Smooth muscle cell (in vitro differentiated cells): Measurements from ENCODE around the gene RBM47. TPM values are rescaled to one million over a fixed set of nuclear protein-coding genes. Genes with fewer than 3 reads are reported as not detected.

ENCODE experiments used
- DNase-seq: peaks from one replicate; lab custom pipeline; 2025; ENCODE audit not compliant: unreplicated experiment; lab: John Stamatoyannopoulos, UW
- H2AFZ ChIP-seq: fragments of 200-600 bp; sonication (generic); 2 replicates; pipeline ENCODE4 v1.6.0; 2016; ENCODE audit warnings: antibody characterized with exemption, low read depth, mild to moderate bottlenecking
- H3F3A ChIP-seq: fragments of 200-600 bp; sonication (generic); 2 replicates; pipeline ENCODE4 v1.6.0; 2017; ENCODE audit warnings: antibody characterized with exemption, low read depth
- H3K27ac ChIP-seq: fragments of 200-600 bp; sonication (generic); 2 replicates; pipeline ENCODE4 v1.5.1; 2016; ENCODE audit warnings: low read depth, mild to moderate bottlenecking
- H3K27me3 ChIP-seq: fragments of 200-600 bp; sonication (generic); 2 replicates; pipeline ENCODE4 v1.6.1; 2016; ENCODE audit warnings: low read depth, mild to moderate bottlenecking
- H3K36me3 ChIP-seq: fragments of 200-600 bp; sonication (generic); 2 replicates; pipeline ENCODE4 v1.5.1; 2016; ENCODE audit warnings: low read depth
- H3K4me1 ChIP-seq: fragments of 200-600 bp; sonication (generic); 2 replicates; pipeline ENCODE4 v1.5.1; 2016; ENCODE audit warnings: low read depth
- H3K4me2 ChIP-seq: fragments of 200-600 bp; sonication (generic); 2 replicates; pipeline ENCODE4 v1.6.0; 2016; ENCODE audit warnings: mild to moderate bottlenecking
- H3K4me3 ChIP-seq: fragments of 200-600 bp; sonication (generic); 2 replicates; pipeline ENCODE4 v1.5.1; 2016; ENCODE audit warnings: mild to moderate bottlenecking
- H3K79me2 ChIP-seq: fragments of 200-600 bp; sonication (generic); 2 replicates; pipeline ENCODE4 v1.6.0; 2016; ENCODE audit warnings: low read depth, mild to moderate bottlenecking
- H3K9ac ChIP-seq: fragments of 200-600 bp; sonication (generic); 2 replicates; pipeline ENCODE4 v1.6.0; 2016; ENCODE audit warnings: low read depth
- H3K9me3 ChIP-seq: fragments of 200-600 bp; sonication (generic); replicated peaks from 2 replicates; pipeline ENCODE4 v1.5.1; 2016; ENCODE audit warnings: low read depth
- H4K20me1 ChIP-seq: fragments of 200-600 bp; sonication (generic); 2 replicates; pipeline ENCODE4 v1.6.0; 2016; ENCODE audit warnings: low read depth
- CTCF ChIP-seq: fragments of 200-600 bp; sonication (generic); IDR thresholded peaks from 2 replicates; pipeline ENCODE4 v1.5.1; 2017; ENCODE audit warnings: borderline replicate concordance, mild to moderate bottlenecking, antibody characterized with exemption; ENCODE audit not compliant: insufficient read depth, poor library complexity, severe bottlenecking
- WGBS: methylation state at CpG from one replicate; pipeline ENCODE4 v1.1.7; 2016; ENCODE audit warnings: low lambda C conversion rate; 5-methylcytosine and 5-hydroxymethylcytosine counted together
- polyA plus RNA-seq: library from polyadenylated mRNA; unstranded; fragments of >200 nt; fragmentation: Nextera tagmentation; extraction: Ambion mirVana; gene quantifications from 2 replicates; pipeline ENCODE4 v1.2.1, GENCODE V29; 2016
- total RNA-seq: library from RNA; depleted of rRNA; stranded (reverse); fragments of >200 nt; gene quantifications from 2 replicates; pipeline ENCODE4 v1.2.3, GENCODE V29; 2014

Gene RBM47
- total and polyA plus RNA-seq, 2 experiments from 2014 or later: 3.4 to 5.5 TPM

- Histone ChIP-seq H3K4me3 (no peak overlapping the region), H3K27ac (no peak overlapping the region), H4K20me1 (no peaks in the 10 kb centered on the region), H3K9ac (no peak overlapping the region), H3K36me3 (no peaks in the 10 kb centered on the region), H2AFZ (no peak overlapping the region), H3K9me3 (no peaks in the 10 kb centered on the region), H3F3A (no peaks in the 10 kb centered on the region), H3K4me2 (no peak overlapping the region), H3K79me2 (no peaks in the 10 kb centered on the region), H3K27me3 (no peaks in the 10 kb centered on the region), H3K4me1 (no peaks in the 10 kb centered on the region)
- 96% methylated on average over 2 of the region's 2 CpGs for WGBS
- DNase-seq: no peak
- no peak for TF ChIP-seq CTCF
These were observed 184.0 kb downstream of the RBM47 start for GRCh38 chr4:40445671-40446070.

DNA sequence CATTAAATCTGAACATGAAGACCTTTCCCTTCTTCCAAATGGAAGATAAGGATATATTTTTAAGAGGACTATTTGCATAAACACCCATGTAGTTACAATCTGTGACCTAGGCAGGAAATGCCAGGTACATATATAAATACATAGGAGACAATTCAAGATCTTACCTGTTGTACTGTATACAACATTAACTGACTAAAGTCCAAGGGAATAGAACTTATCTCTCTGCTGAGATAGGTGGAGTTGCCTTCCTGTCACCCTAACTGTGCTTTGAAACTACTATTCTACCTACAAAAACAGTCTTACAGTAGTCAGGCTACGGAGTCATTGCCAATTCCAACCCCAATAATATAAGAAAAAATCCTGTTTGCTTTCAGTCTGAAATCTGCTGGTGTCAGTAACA, 188.2 kb downstream of the RBM47 start:
- Histone ChIP-seq H3K36me3 (no peaks in the 10 kb centered on the region), H3K79me2 (no peaks in the 10 kb centered on the region), H3K9me3 (no peaks in the 10 kb centered on the region), H2AFZ (no peak overlapping the region), H3K4me1 (no peaks in the 10 kb centered on the region), H3K4me2 (no peak overlapping the region), H3K9ac (no peak overlapping the region), H3F3A (no peaks in the 10 kb centered on the region), H3K27ac (no peak overlapping the region), H3K27me3 (no peaks in the 10 kb centered on the region), H3K4me3 (no peak overlapping the region), H4K20me1 (no peaks in the 10 kb centered on the region)
- 100% methylated on average over 1 of the region's 1 CpG for WGBS
- TF ChIP-seq CTCF: no peak
- no peak for DNase-seq

GRCh38 chr4:40439519-40439918, 190.1 kb downstream of the RBM47 start:
- no peak overlapping the region for H2AFZ ChIP-seq
- H3K9me3 ChIP-seq: no peaks in the 10 kb centered on the region
- H3K27ac ChIP-seq: no peak overlapping the region
- H3K4me3 ChIP-seq: no peak overlapping the region
- H3F3A ChIP-seq: no peaks in the 10 kb centered on the region
- no peaks in the 10 kb centered on the region for H3K79me2 ChIP-seq
- H3K4me1 ChIP-seq: no peaks in the 10 kb centered on the region
- H3K4me2 ChIP-seq: no peak overlapping the region
- no peaks in the 10 kb centered on the region for H3K36me3 ChIP-seq
- DNase-seq: no peak
- no peak overlapping the region for H3K9ac ChIP-seq
- H3K27me3 ChIP-seq: no peaks in the 10 kb centered on the region
- 84% methylated on average over 1 of the region's 1 CpG for WGBS
- H4K20me1 ChIP-seq: no peaks in the 10 kb centered on the region
- no peak for TF ChIP-seq CTCF

GRCh38 chr4:40438384-40439026, 191.2 kb downstream of the RBM47 start:
- no peaks in the 10 kb centered on the region for H3K9me3 ChIP-seq
- H3K79me2 ChIP-seq: no peaks in the 10 kb centered on the region
- DNase-seq: no peak
- H3K27me3 ChIP-seq: no peaks in the 10 kb centered on the region
- 97% methylated on average over 64 of the region's 64 CpGs for WGBS
- H3K4me2 ChIP-seq: no peak overlapping the region
- H2AFZ ChIP-seq: no peak overlapping the region
- no peak overlapping the region for H3K27ac ChIP-seq
- no peak for TF ChIP-seq CTCF
- no peaks in the 10 kb centered on the region for H4K20me1 ChIP-seq
- no peak overlapping the region for H3K9ac ChIP-seq
- no peaks in the 10 kb centered on the region for H3K36me3 ChIP-seq
- H3F3A ChIP-seq: no peaks in the 10 kb centered on the region
- no peak overlapping the region for H3K4me3 ChIP-seq
- H3K4me1 ChIP-seq: no peaks in the 10 kb centered on the region
